ENCODE measurements around the gene VPS37C. TPM values are rescaled to one million over a fixed set of nuclear protein-coding genes. Genes with fewer than 3 reads are reported as not detected.

VPS37C gene
- total and polyA plus RNA-seq, 2 experiments from 2014 or later = 20.8 to 22.0 TPM

GRCh38 chr11:61092908-61093763 lies 68.1 kb downstream of the VPS37C start:
- Histone ChIP-seq H3K9me3 (ENCODE audit: low read depth) (no peaks in the 10 kb centered on the region), H3K36me3 (no peaks in the 10 kb centered on the region), H3K4me3 (no peak overlapping the region), H3K4me1 (ENCODE audit: low read depth) (no peaks in the 10 kb centered on the region), H3K27ac (no peak overlapping the region), H3K27me3 (no peaks in the 10 kb centered on the region)
- TF ChIP-seq CTCF (IDR thresholded peaks at IDR 0.05; ENCODE audit: low read depth, low read length) = no peak
- no peak for DNase-seq (ENCODE audit: low read depth in 1 of 2, low spot score in 1 of 2)

GRCh38 chr11:61092280-61092766 lies 68.9 kb downstream of the VPS37C start:
- DNase-seq (ENCODE audit: low read depth in 1 of 2, low spot score in 1 of 2) = no peak
- H3K36me3 ChIP-seq = no peaks in the 10 kb centered on the region
- H3K27me3 ChIP-seq = no peaks in the 10 kb centered on the region
- no peaks in the 10 kb centered on the region for H3K9me3 ChIP-seq (ENCODE audit: low read depth)
- no peak overlapping the region for H3K4me3 ChIP-seq
- H3K27ac ChIP-seq = no peak overlapping the region
- TF ChIP-seq CTCF (IDR thresholded peaks at IDR 0.05; ENCODE audit: low read depth, low read length) = no peak
- no peaks in the 10 kb centered on the region for H3K4me1 ChIP-seq (ENCODE audit: low read depth)

GRCh38 chr11:61091373-61092279 lies 69.6 kb downstream of the VPS37C start:
- Histone ChIP-seq H3K4me3 (no peak overlapping the region), H3K4me1 (ENCODE audit: low read depth) (no peaks in the 10 kb centered on the region), H3K27me3 (no peaks in the 10 kb centered on the region), H3K36me3 (no peaks in the 10 kb centered on the region), H3K9me3 (ENCODE audit: low read depth) (no peaks in the 10 kb centered on the region), H3K27ac (no peak overlapping the region)
- no peak for TF ChIP-seq CTCF (IDR thresholded peaks at IDR 0.05; ENCODE audit: low read depth, low read length)
- DNase-seq (ENCODE audit: low read depth in 1 of 2, low spot score in 1 of 2) = peak; percentile 31 to 59

- Histone ChIP-seq H3K27me3 (no peaks in the 10 kb centered on the region), H3K27ac (no peak overlapping the region), H3K4me1 (ENCODE audit: low read depth) (no peaks in the 10 kb centered on the region), H3K36me3 (no peaks in the 10 kb centered on the region), H3K9me3 (ENCODE audit: low read depth) (no peaks in the 10 kb centered on the region), H3K4me3 (no peak overlapping the region)
- DNase-seq (ENCODE audit: low read depth in 1 of 2, low spot score in 1 of 2) = no peak
- no peak for TF ChIP-seq CTCF (IDR thresholded peaks at IDR 0.05; ENCODE audit: low read depth, low read length)
Observed at GRCh38 chr11:61090982-61091372, 70.2 kb downstream of the VPS37C start.

- no peaks in the 10 kb centered on the region for H3K4me1 ChIP-seq (ENCODE audit: low read depth)
- H3K27me3 ChIP-seq = no peaks in the 10 kb centered on the region
- no peak for DNase-seq (ENCODE audit: low read depth in 1 of 2, low spot score in 1 of 2)
- H3K4me3 ChIP-seq = no peak overlapping the region
- no peaks in the 10 kb centered on the region for H3K9me3 ChIP-seq (ENCODE audit: low read depth)
- no peak for TF ChIP-seq CTCF (IDR thresholded peaks at IDR 0.05; ENCODE audit: low read depth, low read length)
- no peaks in the 10 kb centered on the region for H3K36me3 ChIP-seq
- H3K27ac ChIP-seq = no peak overlapping the region
Observed at GRCh38 chr11:61090521-61090920, 70.7 kb downstream of the VPS37C start.

All from cardiac muscle cell (in vitro differentiated cells and primary cell).